BLaER1 treated with 17β-estradiol and CSF1 and Interleukin-3, amounts not matched to agents 10 nM and 100 nM (cell line): ENCODE measurements around the gene SORCS2.

Source experiments
- H3K27ac ChIP-seq, 11 experiments: shearing (Covaris generic); formaldehyde crosslinking; 2 replicates each; pipeline ENCODE4 v1.8.1; 2022
- H3K27me3 ChIP-seq, 11 experiments: shearing (Covaris generic); formaldehyde crosslinking; 2 replicates each; pipeline ENCODE4 v1.8.1; 2022
- H3K36me3 ChIP-seq, 11 experiments: shearing (Covaris generic); formaldehyde crosslinking; 2 replicates each; pipeline ENCODE4 v1.8.1; 2022
- H3K4me1 ChIP-seq, 10 experiments: shearing (Covaris generic); formaldehyde crosslinking; 2 replicates each; pipeline ENCODE4 v1.8.1; 2022
- H3K4me2 ChIP-seq, 11 experiments: shearing (Covaris generic); formaldehyde crosslinking; 2 replicates each; pipeline ENCODE4 v1.8.1; 2022
- H3K4me3 ChIP-seq, 10 experiments: shearing (Covaris generic); formaldehyde crosslinking; 2 replicates each; pipeline ENCODE4 v1.8.1; 2022
- H3K9ac ChIP-seq, 11 experiments: shearing (Covaris generic); formaldehyde crosslinking; 2 replicates each; pipeline ENCODE4 v1.8.1; 2022
- H3K9me3 ChIP-seq, 11 experiments: shearing (Covaris generic); formaldehyde crosslinking; replicated peaks in 1 of 11; 2 replicates each; pipeline ENCODE4 v1.8.1; 2022
- H4K20me1 ChIP-seq, 11 experiments: shearing (Covaris generic); formaldehyde crosslinking; 2 replicates each; pipeline ENCODE4 v1.8.1; 2022
- Cebpa-rat ChIP-seq, 11 experiments: shearing (Covaris generic); IDR thresholded peaks; 2 replicates each; pipeline ENCODE4 v1.8.1; 2022

The SORCS2 gene

GRCh38 chr4:7768736-7769135 is 576.4 kb downstream of the SORCS2 start:
- peaks cover 9 to 35% (median 19%) of the 10 kb centered on the region in 10 experiments; a peak in 18 of 20 replicates for H3K4me1 ChIP-seq
- peak overlapping the region; percentile 25 to 81 (median 63); a peak in 17 of 22 replicates for H3K4me2 ChIP-seq
- H4K20me1 ChIP-seq, result peaks cover 0 to 42% (median 0%) of the 10 kb centered on the region in 11 experiments; a peak in 10 of 22 replicates
- no peak overlapping the region for H3K27ac ChIP-seq
- TF ChIP-seq Cebpa-rat (IDR thresholded peaks at IDR 0.05), result no peak
- peaks cover 0 to 57% (median 10%) of the 10 kb centered on the region in 11 experiments; a peak in 13 of 22 replicates for H3K36me3 ChIP-seq
- H3K27me3 ChIP-seq, result peaks cover 0 to 16% (median 0%) of the 10 kb centered on the region in 11 experiments; a peak in 4 of 22 replicates
- no peak overlapping the region for H3K9ac ChIP-seq
- no peaks in the 10 kb centered on the region for H3K9me3 ChIP-seq
- no peak overlapping the region for H3K4me3 ChIP-seq

GRCh38 chr4:7769396-7770223 is 577.3 kb downstream of the SORCS2 start:
- Histone ChIP-seq H3K4me2 (peak overlapping the region in 5 of 11 experiments; percentile 61 to 81 (median 65); a peak in 5 of 22 replicates), H3K9me3 (no peaks in the 10 kb centered on the region), H3K36me3 (peaks cover 0 to 64% (median 17%) of the 10 kb centered on the region in 11 experiments; a peak in 14 of 22 replicates), H3K4me3 (no peak overlapping the region), H3K27me3 (peaks cover 0 to 16% (median 0%) of the 10 kb centered on the region in 11 experiments; a peak in 4 of 22 replicates), H3K4me1 (peaks cover 9 to 35% (median 19%) of the 10 kb centered on the region in 10 experiments; a peak in 18 of 20 replicates), H4K20me1 (peaks cover 0 to 48% (median 0%) of the 10 kb centered on the region in 11 experiments; a peak in 10 of 22 replicates), H3K27ac (no peak overlapping the region), H3K9ac (no peak overlapping the region)
- no peak for TF ChIP-seq Cebpa-rat (IDR thresholded peaks at IDR 0.05)

- Histone ChIP-seq H3K36me3 (peaks cover 0 to 65% (median 17%) of the 10 kb centered on the region in 11 experiments; a peak in 14 of 22 replicates), H3K9me3 (no peaks in the 10 kb centered on the region), H3K4me3 (no peak overlapping the region), H3K27ac (no peak overlapping the region), H4K20me1 (peaks cover 0 to 41% (median 0%) of the 10 kb centered on the region in 11 experiments; a peak in 9 of 22 replicates), H3K4me1 (peaks cover 9 to 35% (median 19%) of the 10 kb centered on the region in 10 experiments; a peak in 18 of 20 replicates), H3K4me2 (no peak overlapping the region), H3K27me3 (peaks cover 0 to 16% (median 0%) of the 10 kb centered on the region in 11 experiments; a peak in 4 of 22 replicates), H3K9ac (no peak overlapping the region)
- no peak for TF ChIP-seq Cebpa-rat (IDR thresholded peaks at IDR 0.05)
These were observed 578.1 kb downstream of the SORCS2 start for GRCh38 chr4:7770224-7771050.

GRCh38 chr4:7771056-7771455 is 578.7 kb downstream of the SORCS2 start:
- Histone ChIP-seq H3K27ac (no peak overlapping the region), H3K4me3 (no peak overlapping the region), H3K9me3 (no peaks in the 10 kb centered on the region), H3K36me3 (peaks cover 0 to 60% (median 17%) of the 10 kb centered on the region in 11 experiments; a peak in 14 of 22 replicates), H3K9ac (no peak overlapping the region), H3K4me1 (peaks cover 9 to 35% (median 19%) of the 10 kb centered on the region in 10 experiments; a peak in 18 of 20 replicates), H3K27me3 (peaks cover 0 to 16% (median 0%) of the 10 kb centered on the region in 11 experiments; a peak in 4 of 22 replicates), H3K4me2 (no peak overlapping the region), H4K20me1 (peaks cover 0 to 35% (median 0%) of the 10 kb centered on the region in 11 experiments; a peak in 9 of 22 replicates)
- TF ChIP-seq Cebpa-rat (IDR thresholded peaks at IDR 0.05), result no peak

- no peak overlapping the region for H3K4me3 ChIP-seq
- H3K4me2 ChIP-seq, result no peak overlapping the region
These were observed 579.5 kb downstream of the SORCS2 start for GRCh38 chr4:7771541-7772507.

GRCh38 chr4:7772711-7773385 is 580.5 kb downstream of the SORCS2 start:
- TF ChIP-seq Cebpa-rat (IDR thresholded peaks at IDR 0.05), result no peak
- Histone ChIP-seq H3K4me2 (no peak overlapping the region), H4K20me1 (peaks cover 0 to 28% (median 0%) of the 10 kb centered on the region in 11 experiments; a peak in 8 of 22 replicates), H3K4me3 (no peak overlapping the region), H3K27me3 (peaks cover 0 to 12% (median 0%) of the 10 kb centered on the region in 11 experiments; a peak in 4 of 22 replicates), H3K9me3 (no peaks in the 10 kb centered on the region), H3K27ac (no peak overlapping the region), H3K4me1 (peaks cover 8 to 28% (median 12%) of the 10 kb centered on the region in 10 experiments; a peak in 18 of 20 replicates), H3K36me3 (peaks cover 0 to 69% (median 17%) of the 10 kb centered on the region in 11 experiments; a peak in 16 of 22 replicates), H3K9ac (no peak overlapping the region)

More at GRCh38 chr4:7771541-7772507, 579.5 kb downstream of the SORCS2 start:
- Histone ChIP-seq H3K9me3 (no peaks in the 10 kb centered on the region), H3K4me1 (peaks cover 9 to 35% (median 19%) of the 10 kb centered on the region in 10 experiments; a peak in 18 of 20 replicates), H3K9ac (no peak overlapping the region; a peak in 1 of 22 replicates), H3K36me3 (peaks cover 0 to 60% (median 17%) of the 10 kb centered on the region in 11 experiments; a peak in 14 of 22 replicates), H3K27me3 (peaks cover 0 to 16% (median 0%) of the 10 kb centered on the region in 11 experiments; a peak in 4 of 22 replicates), H3K27ac (no peak overlapping the region), H4K20me1 (peaks cover 0 to 29% (median 0%) of the 10 kb centered on the region in 11 experiments; a peak in 9 of 22 replicates)
- TF ChIP-seq Cebpa-rat (IDR thresholded peaks at IDR 0.05), result no peak
